ENCODE measurements around the gene MRPL10.
A peak's percentile ranks its signal among the peaks of the same experiment; 100 is the strongest.

The MRPL10 gene

DNA sequence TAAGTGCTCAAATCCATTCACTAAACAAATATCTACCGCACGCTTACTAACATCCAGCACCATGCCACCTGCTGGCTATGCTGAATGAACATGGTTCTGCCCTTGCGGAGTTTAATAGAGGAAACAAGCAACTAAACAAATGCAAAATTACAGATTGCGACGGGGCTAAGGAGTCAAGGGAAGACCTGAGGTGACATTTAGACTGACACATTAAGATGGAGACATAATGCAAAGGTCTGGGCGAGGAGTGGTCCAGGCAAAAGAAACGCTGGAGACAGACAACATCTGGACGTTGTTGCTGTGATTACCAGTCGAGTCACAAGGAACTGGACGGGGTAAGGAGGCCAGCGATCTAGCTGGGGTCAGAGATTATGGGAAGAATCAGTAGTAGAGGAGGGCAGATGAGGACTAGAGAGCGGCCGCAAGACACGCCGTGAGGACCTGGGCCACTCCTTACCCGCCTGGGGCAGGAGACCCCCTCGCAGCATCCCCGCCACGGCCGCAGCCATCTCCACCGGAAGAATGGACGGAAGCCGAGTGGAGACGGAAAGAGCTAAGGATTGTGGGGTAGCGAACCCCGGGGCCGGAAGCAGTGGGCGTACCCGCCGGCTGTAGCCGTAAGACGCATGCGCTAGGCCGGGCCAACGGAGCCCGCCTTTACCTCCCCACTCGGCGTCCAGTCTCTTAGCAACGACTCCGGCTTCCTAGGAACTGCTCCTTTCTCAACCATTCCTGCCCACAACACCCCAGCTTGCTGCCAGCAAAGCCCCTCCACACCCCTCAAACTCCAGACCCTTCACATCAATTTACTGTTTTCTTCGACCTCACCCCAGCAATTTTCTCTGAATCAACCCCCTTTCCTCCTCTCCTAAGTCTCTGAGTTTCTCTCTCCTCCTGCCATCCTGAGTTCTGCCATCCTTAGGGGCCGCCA lies at the start of gene MRPL10, which contains the start of gene LRRC46:
Gene MRPL10, minus strand, starts transcription at position 539 of the 931 bp plus-strand sequence. Its CDS starts 30 bp downstream, at position 509.
Gene LRRC46, plus strand, starts transcription at position 668 of the 931 bp plus-strand sequence. CDS start 320 bp downstream, outside the sequence.
- peak; percentile 95 for DNase-seq

DNA sequence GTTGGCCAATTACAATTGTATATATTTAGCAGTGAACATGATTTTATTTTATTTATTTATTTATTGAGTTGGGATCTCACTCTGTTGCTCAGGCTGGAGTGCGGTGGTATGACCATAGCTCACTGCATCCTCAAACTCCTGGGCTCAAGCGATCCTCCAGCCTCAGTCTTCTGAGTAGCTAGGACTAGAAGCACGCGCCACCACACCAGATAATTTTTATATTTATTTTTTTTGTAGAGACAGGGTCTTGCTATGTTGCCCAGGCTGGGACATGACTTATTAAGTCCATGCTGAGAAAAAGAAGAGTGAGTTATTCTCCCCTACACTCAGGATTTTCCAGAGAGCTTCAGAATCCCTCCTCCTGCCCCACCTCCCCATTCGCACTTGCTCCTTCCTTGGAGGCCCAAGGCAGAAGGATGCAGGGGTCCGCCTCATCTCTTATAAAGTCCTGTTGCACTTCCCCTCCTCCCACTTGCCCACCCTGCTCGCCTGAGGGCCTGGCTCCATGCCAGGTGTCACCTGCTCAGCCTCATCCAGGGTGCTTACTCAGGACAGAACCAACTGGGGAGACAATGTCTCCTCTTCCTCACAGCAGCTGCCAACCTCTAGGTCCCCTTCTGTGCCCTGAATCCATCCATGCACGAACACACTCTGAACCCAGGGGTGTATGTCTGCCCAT lies 48.6 kb upstream of the MRPL10 start:
- no peak for DNase-seq

DNA sequence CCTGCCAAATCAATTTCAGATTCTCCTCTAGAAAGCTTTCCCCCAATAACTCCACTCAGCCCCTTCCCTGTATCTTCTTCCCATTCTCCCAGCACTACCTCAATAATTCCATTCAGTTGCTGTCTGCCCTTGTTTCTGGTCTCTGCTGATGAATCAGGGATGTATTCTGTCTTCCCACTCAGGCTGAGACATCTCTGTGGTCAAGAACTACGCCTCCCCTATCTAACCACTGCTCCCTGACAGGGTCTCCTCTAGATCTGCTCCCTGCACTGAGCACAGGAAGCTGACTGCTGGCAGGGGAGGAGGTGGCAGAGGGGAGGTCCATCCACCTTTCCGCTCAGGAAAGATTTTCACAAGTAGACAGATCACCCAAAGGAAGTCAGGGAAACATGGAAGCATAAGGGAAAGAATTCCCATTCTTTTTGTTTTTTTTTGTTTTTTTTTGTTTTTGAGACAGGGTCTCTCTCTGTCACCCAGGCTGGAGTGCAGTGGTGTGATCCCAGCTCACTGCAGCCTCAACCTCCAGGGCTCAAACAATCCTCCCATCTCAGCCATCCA lies 47.8 kb upstream of the MRPL10 start:
- DNase-seq, result no peak

DNA sequence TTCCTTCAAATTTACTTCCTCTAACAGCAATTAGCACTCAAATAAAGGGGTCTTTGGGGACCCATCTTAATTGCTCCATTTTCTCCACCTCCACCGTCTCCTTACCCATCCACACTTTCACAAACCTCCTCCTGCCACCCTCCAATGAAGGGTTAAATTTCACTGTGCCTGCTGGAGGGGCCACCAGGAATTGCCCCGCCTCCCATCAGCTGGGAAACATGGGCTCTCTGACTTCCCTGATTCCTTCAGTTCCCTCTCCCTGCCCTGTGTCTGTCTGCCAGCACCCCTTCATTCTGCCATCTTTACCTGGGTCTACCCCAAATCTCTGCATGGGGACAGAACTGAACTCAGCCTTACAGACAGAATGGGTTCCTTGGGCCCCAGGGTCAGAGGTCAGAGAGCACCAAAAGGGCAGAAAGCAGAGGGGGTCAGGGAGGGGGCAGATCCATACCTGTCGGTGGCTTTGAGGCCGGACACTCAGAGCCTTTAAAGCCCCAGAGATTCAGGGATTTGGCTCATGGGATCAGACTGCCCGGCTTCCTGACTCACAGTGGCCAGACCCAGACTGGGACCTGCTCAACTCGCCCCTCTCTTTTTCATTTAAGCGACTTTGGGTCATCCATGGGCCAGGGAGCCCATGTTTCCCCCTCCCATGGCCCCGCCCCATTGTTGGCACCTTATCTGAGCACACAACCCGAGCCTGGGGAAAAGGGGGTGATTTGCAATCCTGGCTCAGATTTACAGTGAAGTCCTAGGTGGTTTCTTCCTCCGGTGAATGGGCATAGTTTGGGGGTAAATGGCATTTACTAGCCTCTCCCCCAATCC lies 47.1 kb upstream of the MRPL10 start:
- no peak for DNase-seq

DNA sequence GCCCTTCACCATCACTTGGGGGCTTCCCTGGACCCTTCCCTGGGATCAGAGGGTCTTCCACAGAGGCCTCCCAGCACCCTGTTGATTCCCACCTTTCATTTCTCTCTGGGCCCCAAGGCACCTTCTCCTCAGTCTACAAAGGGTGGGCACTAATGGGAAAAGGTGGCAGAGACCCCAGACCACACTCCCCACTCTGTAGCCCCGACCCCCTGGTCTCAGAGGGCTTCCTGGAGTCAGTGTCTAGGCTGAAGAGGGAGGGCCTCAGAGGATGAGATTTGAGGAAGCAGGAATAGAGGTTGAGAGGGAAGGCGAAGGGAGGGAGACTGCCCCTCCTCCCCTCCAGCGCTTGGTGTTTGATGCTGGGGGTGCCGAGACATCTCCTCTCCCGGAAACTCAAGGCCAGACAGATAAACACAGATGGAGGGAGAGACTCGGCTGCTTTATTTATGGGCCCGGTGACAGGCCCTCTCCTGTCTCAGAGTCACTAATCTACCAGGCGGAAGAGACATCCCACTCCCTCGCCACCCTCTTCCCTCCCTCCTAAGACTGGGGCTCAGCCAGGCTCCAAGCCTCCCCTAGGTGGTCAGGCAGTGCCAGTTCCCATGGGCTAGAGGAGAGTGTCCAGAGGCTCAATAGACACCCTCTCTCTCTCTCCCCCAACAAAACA lies 46.2 kb upstream of the MRPL10 start:
- no peak for DNase-seq

DNA sequence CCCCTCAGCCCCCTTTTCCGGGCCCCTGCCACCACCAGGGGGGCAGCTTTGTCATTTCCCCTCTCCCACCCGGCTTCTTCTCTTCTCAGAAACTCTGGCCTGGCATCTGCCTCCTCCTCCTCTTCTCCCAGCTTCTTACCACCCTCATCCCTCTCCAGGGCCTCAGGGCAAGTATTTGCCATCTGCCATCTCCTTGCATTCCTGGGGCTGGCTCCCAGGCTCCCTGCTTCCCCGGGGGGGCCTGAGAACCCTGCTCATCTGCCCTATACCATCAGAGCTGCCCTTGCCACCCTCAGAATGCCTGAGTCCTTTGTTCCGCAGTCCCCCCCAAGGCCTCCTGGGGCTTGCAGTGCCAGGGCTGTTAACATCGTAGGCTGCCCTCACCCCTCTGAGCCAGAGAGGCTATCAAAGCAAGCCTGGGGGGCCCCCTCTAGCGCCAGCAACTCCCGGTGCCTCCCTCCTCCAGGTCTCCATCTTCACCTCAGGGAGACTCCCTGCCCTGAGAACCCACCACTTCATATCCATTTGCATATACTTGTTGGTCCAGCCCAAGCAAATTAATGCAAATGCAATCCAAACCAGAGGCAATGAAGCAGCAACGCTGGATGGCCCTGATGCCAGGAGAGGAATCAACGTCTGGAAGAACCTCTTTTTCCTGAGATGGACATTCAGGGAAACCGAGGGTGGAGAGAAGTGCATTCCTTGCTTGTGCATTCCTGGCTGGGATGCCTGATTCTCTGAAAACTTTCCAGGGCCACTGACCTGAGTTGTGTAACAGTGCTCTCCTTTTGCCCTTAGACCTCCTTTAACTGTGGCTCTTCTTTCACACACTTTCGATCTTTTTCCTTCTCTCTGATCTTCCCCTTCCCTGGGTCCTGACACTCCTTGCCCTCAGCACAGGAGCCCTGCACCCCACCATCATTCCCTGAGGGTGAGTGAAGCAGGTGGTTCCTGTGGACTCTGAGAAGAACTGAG lies 44.0 kb upstream of the MRPL10 start:
- no peak for DNase-seq

DNA sequence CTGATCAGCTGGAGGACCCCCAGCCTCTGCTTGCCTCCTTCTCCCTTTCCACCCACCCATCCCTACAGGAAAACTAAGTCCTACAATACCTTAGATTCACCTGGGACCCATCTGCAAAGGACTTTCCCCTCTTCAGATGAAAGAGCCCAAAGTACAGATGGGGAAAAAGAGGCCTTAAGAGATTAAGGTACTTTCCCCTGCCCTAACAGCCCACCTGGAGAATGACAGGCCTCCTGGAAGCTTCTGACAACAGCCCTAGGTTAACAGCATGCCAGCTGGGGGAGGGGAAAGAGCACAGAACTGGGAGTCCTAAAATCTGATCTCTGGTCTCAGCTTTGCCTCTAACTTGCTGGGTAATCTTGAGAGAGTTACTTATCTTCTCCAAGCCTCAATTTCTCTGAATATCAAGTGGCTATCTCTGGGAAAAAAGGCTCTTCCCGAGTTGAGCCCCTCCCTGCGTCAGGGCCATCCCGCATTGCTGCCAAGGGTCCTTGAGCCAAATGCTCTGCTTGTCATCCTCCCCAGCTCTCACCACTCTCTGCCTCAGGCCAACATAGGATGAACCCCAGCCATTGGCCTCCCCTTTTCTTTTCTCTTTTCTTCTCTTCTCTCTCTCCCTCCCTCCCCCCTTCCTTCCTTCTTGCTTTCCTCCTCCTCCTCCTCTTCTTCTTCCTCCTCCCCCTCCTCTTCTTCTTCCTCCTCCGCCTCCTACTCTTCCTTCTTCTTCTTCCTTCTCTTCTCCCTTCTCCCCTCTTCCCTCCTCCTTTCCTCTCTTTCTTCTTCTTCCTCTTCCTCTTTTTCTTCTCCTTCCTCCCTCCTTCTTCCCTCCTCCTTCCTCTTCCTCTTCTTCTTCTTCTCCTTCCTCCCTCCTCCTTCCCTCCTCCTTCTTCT lies 42.1 kb upstream of the MRPL10 start:
- no peak for DNase-seq

DNA sequence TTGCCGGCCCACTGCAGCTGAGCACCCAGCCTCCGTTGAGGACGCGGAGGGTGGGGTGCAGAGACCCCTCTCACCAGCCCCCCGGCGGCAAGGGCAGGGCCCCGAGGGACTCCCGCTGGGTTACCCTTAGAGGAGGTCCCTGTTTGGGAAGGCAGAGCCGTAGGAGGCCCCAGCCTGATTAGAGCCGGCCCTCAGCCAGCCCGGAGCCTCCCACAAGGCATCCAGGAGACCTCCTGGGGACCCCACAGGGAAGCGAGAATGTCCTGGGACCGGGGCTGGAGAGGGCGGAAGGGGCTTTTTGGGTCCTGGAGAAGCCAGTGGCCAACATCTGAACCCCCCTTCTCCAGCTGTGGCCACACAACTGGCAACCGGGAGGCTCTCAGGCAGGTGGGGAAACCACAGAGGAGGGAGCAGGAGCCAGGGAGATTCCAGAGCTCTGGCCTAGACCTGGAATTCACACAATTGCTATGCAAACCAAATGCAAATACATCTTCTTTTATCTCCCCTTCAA lies 41.4 kb upstream of the MRPL10 start:
- no peak for DNase-seq

DNA sequence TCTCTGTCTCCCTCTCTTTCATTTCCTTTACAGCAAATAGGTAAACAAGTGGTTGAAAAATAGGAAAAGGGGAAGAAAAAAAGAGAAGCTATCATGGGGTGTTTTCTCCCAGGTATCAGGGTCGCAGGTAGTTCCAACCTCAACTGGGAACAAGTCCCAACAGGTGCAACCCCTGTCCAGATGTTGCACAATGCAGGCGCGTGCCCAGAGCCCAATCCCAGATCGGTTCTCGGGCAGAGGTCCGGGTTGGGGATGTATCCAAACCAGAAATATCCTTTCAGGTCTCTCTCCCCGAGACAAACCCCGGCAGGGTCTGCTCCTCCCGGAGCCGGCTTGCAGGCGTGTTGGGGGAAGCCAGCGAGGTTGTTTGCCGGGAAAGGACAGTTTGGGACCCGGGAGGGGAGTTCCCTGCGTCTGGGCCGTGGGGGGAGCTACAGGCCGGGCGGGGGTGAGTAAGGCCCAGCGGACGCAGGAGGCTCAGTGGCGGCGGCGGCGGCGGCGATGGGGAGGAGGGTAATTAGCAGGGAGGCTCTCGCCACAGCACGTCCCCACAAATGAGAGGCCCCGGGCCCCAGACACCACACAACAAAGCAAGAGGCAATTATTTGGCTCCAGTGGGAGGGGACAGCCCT lies 40.8 kb upstream of the MRPL10 start:
- no peak for DNase-seq

DNA sequence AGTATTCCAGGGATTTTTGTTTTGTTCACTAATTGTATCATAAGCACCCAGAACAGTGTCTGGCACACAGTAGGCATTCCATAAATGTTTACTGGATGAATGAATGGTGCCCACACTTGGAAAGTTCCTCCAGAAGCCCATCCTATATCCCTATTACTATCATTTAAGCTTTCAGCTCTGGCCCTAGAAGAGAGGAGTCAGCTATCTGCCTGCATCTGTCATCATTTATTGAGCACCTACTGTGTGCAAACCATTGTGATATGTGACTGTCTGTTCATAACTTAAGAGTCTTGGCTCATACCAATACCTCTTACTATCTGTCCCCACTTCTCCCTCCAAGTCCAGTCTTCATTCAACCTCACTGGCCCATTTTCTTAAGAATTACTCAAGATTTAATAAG lies 39.7 kb upstream of the MRPL10 start:
- DNase-seq, result no peak

DNA sequence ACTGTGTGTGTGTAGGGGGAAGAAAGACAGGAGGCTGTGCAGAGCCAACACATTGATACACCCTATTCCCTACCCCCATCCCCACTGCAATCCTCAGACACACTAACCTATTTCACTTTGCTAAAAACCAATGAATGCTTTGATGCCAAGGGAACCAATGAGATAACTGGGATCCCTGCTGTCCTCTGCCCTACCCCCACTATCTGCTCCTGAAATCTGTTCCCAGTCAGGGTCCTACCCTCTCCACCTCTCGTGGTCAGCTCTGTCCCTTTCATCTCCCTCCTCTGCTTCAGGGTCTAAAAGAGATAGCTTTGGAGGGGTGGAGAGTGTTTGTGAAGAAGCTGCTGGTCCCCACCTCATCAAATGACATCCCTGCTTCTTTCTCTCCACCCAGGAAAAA lies 38.7 kb upstream of the MRPL10 start:
- no peak for DNase-seq

DNA sequence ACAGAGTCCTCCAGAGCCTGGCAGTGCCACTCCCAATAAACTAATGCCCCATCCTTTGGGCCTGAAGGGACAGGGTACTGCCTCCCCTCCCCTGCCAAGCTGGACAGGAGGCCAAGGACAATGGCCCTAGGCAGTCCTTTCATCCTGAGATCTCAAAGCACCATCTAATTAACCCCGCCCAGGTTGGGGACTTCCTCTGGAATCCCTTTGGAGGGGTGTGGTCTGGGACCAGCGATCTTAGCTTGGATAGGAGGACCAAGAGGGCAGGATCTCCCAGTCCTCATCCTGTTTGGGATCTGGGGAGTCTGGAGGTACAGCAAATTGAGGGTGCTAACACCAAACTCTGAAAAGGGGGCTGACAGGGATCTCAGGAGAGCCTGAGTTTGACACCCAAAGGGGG lies 37.8 kb upstream of the MRPL10 start:
- no peak for DNase-seq

DNA sequence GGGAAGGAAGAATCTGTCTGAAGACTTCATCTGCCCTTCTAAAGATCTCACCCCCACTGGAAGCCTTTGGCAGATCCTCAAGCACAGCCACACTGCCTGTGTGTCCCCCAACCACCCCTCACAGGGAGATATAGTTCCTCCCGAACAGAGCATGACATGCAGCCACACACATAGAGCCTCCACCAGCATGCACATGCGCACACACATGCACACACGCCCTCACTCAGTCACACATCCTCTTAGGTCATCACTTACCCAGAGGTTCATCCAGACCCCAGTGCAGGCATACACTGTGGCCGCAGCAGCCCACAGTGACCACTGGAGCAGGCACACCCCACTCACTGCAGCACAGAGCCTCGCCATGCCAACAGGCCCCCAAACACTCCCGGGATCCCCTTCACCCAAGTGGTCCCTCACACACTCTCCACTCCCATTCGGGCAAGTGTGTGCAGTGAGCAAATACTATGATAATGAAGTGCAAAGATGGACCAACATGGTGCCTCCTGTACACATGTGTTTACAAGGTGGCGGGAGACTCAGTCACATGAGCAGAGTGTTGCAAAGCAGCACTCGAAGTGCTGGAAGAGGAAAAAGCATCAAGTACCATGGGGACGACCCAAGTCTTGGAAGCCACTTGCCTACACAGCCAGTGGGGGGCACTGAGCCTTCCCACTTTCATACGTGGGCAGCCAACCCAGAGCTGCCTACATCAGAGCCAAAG lies 36.6 kb upstream of the MRPL10 start:
- DNase-seq, result no peak

DNA sequence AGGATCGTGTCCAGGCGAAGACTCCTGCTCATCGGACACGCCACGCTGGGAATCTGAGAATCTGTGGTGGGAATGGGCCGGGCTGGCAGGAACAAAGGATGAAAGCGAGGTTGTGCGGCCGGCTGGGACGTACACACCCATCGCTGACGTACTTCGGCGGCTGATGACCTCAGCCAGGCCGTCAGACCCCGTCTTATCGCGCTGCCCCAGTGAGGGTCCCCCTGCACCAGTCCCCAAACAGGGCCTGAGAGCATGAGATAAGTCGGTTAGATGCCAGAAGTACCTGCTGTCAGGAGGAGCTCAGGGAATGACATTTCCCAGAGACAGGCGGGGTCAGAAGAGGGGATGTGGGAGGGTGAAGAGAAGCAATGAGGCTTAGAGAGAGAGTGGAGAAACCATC lies 35.6 kb upstream of the MRPL10 start:
- DNase-seq, result no peak

DNA sequence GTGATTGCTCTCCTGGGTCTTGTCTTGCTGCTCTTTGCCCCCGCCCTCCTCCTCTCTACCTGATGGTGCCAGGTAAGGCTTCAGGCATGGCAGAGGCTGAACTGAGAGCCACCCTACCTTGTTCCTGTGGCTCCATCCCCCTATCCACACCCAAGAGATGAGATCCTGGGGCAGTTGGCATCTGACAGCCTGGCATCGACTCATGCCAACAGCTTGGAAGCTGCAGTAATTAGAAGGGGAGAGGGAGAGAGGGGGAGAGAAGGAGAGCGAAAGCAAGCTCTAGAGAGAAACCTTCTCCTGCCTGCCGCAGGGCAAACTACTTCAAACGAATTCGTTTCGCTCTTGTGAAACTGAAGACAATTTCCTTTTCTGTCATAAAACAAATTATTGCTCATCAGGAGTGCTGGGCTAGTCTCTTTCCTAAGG lies 33.5 kb upstream of the MRPL10 start:
- DNase-seq, result peak; percentile 66

DNA sequence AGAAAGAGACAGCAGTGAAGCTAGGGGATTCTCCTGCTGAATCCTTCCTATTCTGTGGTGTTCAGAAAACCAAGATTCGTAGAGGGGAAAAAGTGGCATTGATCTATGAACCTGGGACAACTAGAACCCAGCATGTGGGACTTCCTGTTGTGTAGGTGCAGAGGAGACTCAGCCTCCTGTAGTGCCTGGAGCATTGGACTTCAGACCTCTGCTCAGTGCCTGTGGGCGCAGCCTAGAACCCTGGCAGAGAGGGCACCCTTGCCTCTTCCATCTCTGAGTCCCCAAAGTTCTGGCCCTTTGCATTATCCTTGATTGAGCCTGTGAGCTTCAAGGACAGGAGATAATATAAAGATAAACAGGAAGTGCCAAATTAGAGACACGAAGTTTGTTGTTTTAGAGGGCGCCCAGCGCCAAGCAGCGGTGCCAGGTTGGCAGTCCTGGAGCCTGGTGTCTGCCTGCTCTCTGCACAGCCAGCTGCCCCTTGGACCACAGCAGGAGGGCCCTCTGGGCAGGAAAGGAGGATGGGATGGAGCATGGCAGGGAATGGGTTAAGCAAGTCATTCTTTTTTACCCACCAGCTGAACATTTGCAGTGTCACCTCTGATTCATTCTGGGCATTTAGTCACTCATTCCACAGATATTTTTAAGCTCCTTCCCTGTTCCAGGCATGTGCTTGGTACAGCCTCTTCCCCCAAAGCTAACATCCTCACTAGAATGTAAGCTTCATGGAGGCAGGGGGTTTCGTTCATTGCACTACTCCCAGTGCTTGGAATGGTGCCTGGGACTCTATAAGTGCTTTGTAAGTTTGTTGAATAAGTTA lies 31.5 kb upstream of the MRPL10 start:
- DNase-seq, result no peak

DNA sequence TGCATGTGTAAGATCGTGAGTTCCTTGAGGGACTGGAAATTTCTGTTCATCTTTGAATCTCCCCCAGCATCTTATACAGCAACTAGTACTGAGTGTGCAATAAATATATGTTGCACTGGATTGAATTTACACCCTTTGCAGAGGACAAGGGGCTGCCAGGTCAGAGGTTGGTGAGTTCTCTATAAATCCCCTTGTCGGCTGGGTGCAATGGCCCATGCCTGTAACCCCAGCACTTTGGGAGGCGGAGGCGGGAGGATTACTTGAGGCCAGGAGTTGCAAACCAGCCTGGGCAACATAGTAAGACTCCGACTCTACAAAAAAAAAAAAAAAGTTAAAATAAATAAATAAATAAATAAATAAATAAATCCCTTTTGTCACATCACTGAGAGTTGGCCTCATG lies 29.0 kb upstream of the MRPL10 start:
- DNase-seq, result no peak

All from activated CD4-positive, alpha-beta T cell treated with anti-CD3 and anti-CD28 coated beads, Interleukin-10, Interleukin-2, amounts not matched to agents 100 ng/mL and 50 ng/mL, durations not matched to agents 16 hours and 8 hours (primary cell).